H4 (cell line): ENCODE data around the gene DSE. TPM values are rescaled to one million over a fixed set of nuclear protein-coding genes. Genes with fewer than 3 reads are reported as not detected.

Source experiments
- DNase-seq: peaks from one replicate; pipeline ENCODE4 v3.0.0-alpha.2; 2015; ENCODE audit warnings: low spot score
- total RNA-seq: library from RNA; depleted of rRNA; stranded (reverse); fragments of >200 nt; shearing (Covaris generic); gene quantifications from 2 replicates; pipeline ENCODE4 v1.2.3, GENCODE V29; 2014

The DSE gene
- total RNA-seq, 1 experiment from 2014 or later: 67.1 TPM

GRCh38 chr6:116386581-116387299 lies 16.0 kb downstream of the DSE start:
- DNase-seq: peak; percentile 53

DNA sequence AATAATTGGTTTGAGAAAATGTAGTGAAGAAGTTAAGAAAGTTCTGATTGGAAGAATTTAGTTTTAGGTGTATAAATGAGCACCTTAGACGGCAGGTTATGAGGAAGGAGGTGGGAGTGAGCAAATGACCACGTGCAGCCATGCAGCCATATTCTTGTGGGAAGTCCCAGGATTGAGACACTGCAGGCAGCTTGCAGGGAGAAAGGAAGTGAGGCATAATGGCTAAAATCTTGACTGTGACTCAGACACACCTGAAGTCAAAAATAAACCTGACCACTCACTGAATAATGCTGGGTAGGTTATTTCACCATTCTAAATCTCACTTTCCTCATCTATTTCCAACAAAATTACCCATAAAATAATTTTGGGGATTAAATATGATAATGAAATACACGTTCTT lies 16.6 kb downstream of the DSE start:
- peak; percentile 70 for DNase-seq

DNA sequence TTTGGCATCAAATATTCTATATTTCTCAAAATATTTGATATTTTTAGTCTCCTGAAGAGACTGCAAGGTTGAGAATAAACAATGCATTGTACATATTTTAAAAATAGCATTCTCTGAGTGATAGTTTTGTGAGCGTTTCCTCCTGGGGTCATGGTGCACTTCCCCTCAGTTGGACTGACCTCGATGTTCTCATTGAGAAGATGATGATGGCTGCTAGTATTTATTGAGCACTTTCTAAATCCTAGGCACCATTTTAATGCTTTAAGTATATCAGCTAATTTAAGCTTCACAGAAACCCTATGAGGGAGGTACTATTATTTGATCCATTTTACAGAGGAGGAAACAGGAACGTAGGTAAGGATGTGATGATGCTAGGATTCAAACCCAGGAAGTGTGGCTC lies 18.2 kb downstream of the DSE start:
- DNase-seq: no peak

- DNase-seq: no peak
Observed at GRCh38 chr6:116389357-116389756, 18.6 kb downstream of the DSE start.

- DNase-seq: no peak
Observed at GRCh38 chr6:116390581-116390980, 19.8 kb downstream of the DSE start.

DNA sequence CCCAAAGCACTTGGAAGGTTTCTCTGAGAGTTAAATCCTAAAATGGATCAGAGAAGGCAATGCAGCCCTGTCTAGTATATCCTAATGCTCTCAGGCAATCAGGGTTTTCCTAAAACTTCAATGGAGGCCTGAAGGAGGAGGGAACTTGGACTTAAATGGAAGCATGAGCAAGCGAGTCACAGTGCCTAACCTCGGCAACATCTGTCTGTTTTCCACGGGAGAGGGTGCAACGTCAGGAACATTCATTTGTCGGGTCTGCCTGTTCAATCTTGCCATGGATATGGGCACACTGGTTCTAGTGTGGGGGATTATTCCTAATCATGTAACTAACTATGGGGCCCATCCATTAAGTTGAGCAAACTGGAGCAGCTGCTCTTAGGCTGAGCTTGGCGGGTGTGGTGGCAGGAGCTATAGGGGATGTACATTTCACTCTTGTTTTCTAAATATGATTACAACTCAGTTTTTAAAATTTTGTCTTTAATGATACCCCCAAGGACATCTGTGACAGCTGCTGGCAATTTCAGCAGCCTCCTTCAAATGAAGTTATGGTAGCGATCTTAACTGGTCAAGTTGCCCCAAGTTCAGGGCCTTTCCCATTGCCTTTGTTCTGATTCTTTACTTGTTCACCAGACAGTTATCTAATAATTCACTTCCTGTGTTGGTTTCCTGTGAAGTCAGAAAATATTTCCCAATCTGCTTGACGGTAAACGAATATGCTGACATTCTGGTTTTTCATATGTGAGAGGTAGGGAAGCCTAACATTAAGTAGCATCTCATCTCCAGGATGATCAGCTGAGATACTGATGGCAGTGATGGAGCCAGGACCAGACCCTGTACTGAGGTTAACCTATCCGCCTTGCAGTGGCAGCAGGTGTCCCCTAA lies 21.6 kb downstream of the DSE start:
- peak; percentile 15 for DNase-seq

- no peak for DNase-seq
Observed at GRCh38 chr6:116393430-116393829, 22.7 kb downstream of the DSE start.

- DNase-seq: no peak
Observed at GRCh38 chr6:116395647-116396046, 24.9 kb downstream of the DSE start.

- DNase-seq: no peak
Observed at GRCh38 chr6:116396441-116396840, 25.7 kb downstream of the DSE start.

- DNase-seq: no peak
Observed at GRCh38 chr6:116397914-116398313, 27.2 kb downstream of the DSE start.

- DNase-seq: no peak
Observed at GRCh38 chr6:116398316-116399010, 27.7 kb downstream of the DSE start.

- DNase-seq: no peak
Observed at GRCh38 chr6:116399287-116399686, 28.5 kb downstream of the DSE start.

DNA sequence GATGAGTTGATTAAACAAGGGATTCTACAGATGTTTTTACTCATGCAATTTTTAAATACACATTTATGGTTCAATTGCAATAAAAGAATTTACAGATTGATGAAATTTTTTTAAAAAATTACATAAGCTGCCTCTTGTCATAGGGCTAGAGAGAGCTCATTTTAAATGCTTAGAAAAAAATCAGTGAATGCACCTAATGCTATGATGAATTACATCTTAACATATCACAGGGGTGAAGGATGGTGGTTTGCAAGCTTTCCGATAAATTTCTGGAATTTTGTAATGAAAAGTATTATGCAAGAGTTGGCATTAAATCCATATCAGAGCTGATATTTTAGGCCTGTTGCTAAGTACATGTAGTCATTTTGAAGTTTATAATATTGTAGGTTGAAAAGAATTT lies 29.6 kb downstream of the DSE start:
- no peak for DNase-seq

GRCh38 chr6:116402108-116402937 lies 31.6 kb downstream of the DSE start:
- DNase-seq: no peak

DNA sequence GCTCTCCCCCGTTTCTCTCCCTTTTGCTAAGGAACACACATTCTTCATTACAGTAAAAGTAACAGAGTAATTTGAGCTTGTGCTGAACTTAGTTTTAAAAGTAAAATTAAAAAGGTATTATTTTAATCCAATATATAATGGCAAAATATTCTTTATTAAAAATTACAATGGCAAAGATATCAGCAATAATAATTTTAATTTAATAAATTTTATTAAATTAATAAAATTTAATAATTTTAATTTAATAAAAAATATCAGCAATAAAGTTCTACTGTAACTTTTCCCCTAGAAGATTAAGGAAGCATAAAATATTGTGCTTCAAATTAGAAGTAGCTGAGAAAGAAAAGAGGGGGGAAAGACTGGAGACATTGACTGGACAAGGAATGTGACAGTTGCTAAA lies 32.5 kb downstream of the DSE start:
- DNase-seq: no peak

DNA sequence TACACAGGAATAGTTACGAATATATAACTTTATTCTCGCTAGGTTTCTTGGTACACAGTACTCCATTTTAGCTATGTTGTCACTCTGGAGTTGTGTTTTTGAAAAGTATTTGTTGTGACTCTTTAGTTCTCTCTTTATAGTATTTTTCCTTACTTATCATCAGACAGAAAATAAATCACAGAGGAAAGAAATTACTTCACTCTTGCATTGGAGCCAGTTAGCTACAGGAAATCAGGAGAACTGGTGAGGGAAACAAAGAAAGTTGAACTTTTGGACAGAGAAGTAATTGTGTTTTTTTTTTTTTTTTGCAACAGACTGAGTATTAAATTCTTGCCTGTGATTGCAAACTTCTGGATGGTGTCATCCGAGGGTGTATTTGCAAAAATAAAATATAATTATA lies 33.9 kb downstream of the DSE start:
- no peak for DNase-seq

DNA sequence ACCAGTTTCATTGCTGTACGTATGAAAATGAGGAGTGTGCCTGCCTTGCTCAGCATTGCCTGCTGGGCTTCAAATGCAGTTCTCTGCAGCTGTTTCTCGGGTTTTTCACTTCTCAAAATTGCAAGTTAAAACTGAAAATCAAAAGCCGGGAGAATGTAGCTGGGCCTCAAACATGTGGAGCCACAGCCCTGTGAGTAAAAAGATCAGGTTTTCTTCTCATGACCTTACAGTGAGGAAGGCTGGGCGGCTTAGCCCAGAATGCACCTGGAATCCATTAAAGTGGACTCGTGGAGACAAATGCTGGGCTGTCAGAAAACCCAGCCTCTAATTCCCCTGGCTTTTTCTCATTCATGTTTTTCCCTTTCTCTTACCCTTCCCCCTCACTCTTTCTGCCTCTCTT lies 34.4 kb downstream of the DSE start:
- DNase-seq: no peak

DNA sequence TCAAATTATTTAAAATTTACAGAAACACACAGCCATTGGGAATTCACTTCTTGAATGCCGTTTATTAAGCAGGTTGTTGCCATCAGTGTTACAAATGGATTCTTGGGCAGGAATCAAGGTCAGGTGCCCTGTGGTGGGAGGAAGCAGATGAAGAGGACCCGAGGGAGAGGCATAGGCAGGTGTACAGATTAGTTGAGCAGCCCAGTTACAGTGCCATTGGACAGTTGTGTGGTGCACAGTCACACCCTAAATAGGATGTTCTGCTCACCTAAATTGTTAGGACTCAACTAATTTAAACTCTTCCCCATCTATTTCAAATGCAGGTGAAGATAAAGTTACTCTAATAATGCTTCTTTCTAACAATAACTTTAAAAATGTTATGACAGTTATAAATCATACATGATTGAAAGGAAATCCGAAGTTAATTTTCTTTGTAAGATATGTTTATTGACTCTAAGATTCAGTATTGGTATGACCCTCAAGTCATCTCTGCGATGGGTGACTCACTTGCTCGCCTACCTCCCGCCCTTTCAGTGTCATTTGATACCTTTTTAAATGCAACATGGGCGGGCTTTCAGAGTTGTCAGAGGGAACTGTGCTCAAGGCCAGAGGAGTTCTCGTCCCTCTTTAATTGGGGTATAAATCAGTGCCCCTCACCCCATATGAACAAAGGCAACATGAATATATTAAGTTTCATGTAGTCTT lies 35.1 kb downstream of the DSE start:
- peak; percentile 54 for DNase-seq

DNA sequence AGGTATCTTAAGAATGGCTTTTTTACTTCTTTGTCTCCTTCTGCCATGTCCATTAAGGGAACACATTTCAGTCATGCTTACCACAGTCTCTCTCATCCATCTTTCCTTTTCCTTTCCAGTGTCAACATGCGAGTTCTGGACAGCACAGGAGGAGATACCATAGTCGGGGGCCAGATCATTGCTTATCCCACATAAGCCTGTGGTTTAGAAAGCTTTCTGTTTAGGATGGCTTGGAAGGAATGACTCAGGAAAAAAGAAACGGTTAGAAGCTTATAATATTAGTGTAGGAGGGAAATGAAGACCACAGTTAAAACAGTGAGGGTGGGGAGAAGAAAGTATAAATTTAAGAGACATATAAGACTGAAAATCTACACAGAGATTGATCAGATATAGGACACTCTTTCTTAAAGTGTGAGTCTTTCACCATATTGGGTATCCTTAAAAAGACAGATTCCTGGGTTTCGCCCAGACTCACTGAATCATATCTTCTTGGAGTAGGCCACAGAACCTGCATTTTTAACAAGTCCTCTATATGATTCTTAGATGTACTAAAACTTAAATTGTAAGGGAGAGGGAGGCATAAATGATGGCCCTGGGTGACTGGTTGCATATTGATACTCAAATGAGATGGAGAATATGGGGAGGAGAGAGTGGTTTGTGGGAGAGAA lies 36.1 kb downstream of the DSE start:
- peak; percentile 67 for DNase-seq

DNA sequence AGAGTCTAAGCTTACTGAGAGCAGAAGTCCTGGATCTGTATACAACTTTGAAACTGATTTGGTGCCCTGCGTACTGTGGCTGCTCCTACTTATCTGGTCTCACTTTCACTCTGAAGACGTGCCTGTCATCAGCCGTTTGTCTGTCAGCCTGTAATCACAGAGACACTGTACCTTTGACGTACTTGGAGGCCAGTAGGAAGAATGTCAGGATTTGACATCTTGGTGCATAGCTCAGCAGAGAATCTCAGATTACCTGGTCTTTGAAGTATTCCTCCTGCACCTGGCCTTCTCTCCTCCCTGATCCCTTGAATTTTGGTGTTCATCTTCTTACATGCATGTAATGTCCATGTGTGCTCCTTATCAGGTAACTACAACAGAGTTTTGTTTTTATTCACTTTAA lies 37.7 kb downstream of the DSE start:
- no peak for DNase-seq
